GM19395 (cell line): ENCODE results near the gene RPA1.
"Not testable (repeated sequence)": the region's sequence is repeated elsewhere in the genome, so short reads cannot be mapped to it uniquely, and the experiment has no call there.

ENCODE experiments used
- ATAC-seq: cut with Tn5 transposase; IDR thresholded peaks from one replicate; pipeline ENCODE4 v1.9.1; 2021; ENCODE audit warnings: mild to moderate bottlenecking, moderate library complexity; ENCODE audit not compliant: unreplicated experiment

The RPA1 gene

GRCh38 chr17:1829592-1830257 lies at the start of gene RPA1, which contains the start of gene SMYD4:
RPA1 (plus strand) TSS chr17:1830005; CDS start chr17:1830094, 89 bp downstream.
SMYD4 (minus strand) TSS chr17:1829902; CDS start chr17:1827994, 1,908 bp downstream.
- ATAC-seq = peak; percentile 67

GRCh38 chr17:1782171-1782567 lies 47.6 kb upstream of the RPA1 start:
- ATAC-seq = no peak

GRCh38 chr17:1783271-1783670 lies 46.5 kb upstream of the RPA1 start:
- ATAC-seq = no peak

GRCh38 chr17:1783834-1784611 lies 45.8 kb upstream of the RPA1 start:
- no peak for ATAC-seq

GRCh38 chr17:1785930-1786329 lies 43.9 kb upstream of the RPA1 start:
- no peak for ATAC-seq

GRCh38 chr17:1786708-1787107 lies 43.1 kb upstream of the RPA1 start:
- no peak for ATAC-seq

GRCh38 chr17:1787301-1787902 lies 42.4 kb upstream of the RPA1 start:
- no peak for ATAC-seq

GRCh38 chr17:1789936-1790335 lies 39.9 kb upstream of the RPA1 start:
- no peak for ATAC-seq

- ATAC-seq = no peak
Observed at GRCh38 chr17:1792495-1793446, 37.0 kb upstream of the RPA1 start.

GRCh38 chr17:1793447-1793806 lies 36.4 kb upstream of the RPA1 start:
- ATAC-seq = no peak

GRCh38 chr17:1796800-1797199 lies 33.0 kb upstream of the RPA1 start:
- ATAC-seq = no peak

GRCh38 chr17:1797323-1797722 lies 32.5 kb upstream of the RPA1 start:
- ATAC-seq = no peak

GRCh38 chr17:1797846-1798245 lies 32.0 kb upstream of the RPA1 start:
- not testable (repeated sequence) for ATAC-seq

- ATAC-seq = no peak
Observed at GRCh38 chr17:1800240-1800639, 29.6 kb upstream of the RPA1 start.

GRCh38 chr17:1800712-1801111 lies 29.1 kb upstream of the RPA1 start:
- ATAC-seq = no peak

- no peak for ATAC-seq
Observed at GRCh38 chr17:1802429-1802828, 27.4 kb upstream of the RPA1 start.

- no peak for ATAC-seq
Observed at GRCh38 chr17:1803280-1803679, 26.5 kb upstream of the RPA1 start.

GRCh38 chr17:1807890-1808289 lies 21.9 kb upstream of the RPA1 start:
- no peak for ATAC-seq

GRCh38 chr17:1808644-1809043 lies 21.2 kb upstream of the RPA1 start:
- ATAC-seq = no peak

GRCh38 chr17:1809815-1810214 lies 20.0 kb upstream of the RPA1 start:
- ATAC-seq = not testable (repeated sequence)
